GM12878 (cell line): ENCODE measurements around the gene RAB8A. TPM values are rescaled to one million over a fixed set of nuclear protein-coding genes. Genes with fewer than 3 reads are reported as not detected.

ENCODE experiments used
- CEBPB ChIP-seq, 2 experiments: fragments of 150-350 bp in 1 of 2; IDR thresholded peaks; 2 replicates each; pipeline ENCODE4 v1.6.1; 2012 to 2014; ENCODE audit warnings: low read depth in 2 of 2, low read length in 2 of 2, borderline replicate concordance in 1 of 2, inconsistent platforms in 1 of 2
- KLF5 ChIP-seq: fragments of 450-650 bp; IDR thresholded peaks from 2 replicates; pipeline ENCODE4 v1.6.1; 2014; ENCODE audit warnings: mild to moderate bottlenecking; ENCODE audit not compliant: partially characterized antibody
- NFIC ChIP-seq: IDR thresholded peaks from 2 replicates; pipeline ENCODE4 v1.6.1; 2012; ENCODE audit warnings: low read depth, mild to moderate bottlenecking, inconsistent platforms, low read length, moderate library complexity
- NFYB ChIP-seq: IDR thresholded peaks from 2 replicates; pipeline ENCODE4 v1.6.1; 2011; ENCODE audit warnings: low read depth, mild to moderate bottlenecking, low read length, improper control_type of control experiment, moderate library complexity; ENCODE audit not compliant: insufficient read depth
- RBBP5 ChIP-seq: fragments of 200-600 bp; sonication (generic); conservative IDR thresholded peaks from 2 replicates; pipeline ENCODE4 v1.6.1; 2016
- SIN3A ChIP-seq: IDR thresholded peaks from 2 replicates; pipeline ENCODE4 v1.6.1; 2012; ENCODE audit warnings: low read depth, low read length, improper control_type of control experiment
- SPI1 ChIP-seq: IDR thresholded peaks from 2 replicates; pipeline ENCODE4 v1.6.1; 2011; ENCODE audit warnings: low read depth, mild to moderate bottlenecking, low read length, moderate library complexity, borderline replicate concordance; ENCODE audit not compliant: insufficient read depth
- ZBTB4 ChIP-seq: fragments of 450-650 bp; formaldehyde crosslinking; IDR thresholded peaks from 2 replicates; pipeline ENCODE4 v1.4.0; 2022; ENCODE audit warnings: mild to moderate bottlenecking, moderate library complexity
- polyA plus RNA-seq, 11 experiments: library from polyadenylated mRNA; depleted of rRNA in 4 of 11; unstranded in 6 of 11; stranded (reverse) in 5 of 11; fragments of >200 nt; fragmentation: Nextera tagmentation in 4 of 11; fragmentation: Illumina TruSeq in 1 of 11; extraction: Ambion mirVana in 4 of 11; extraction: Trizol in 1 of 11; gene quantifications; 1 replicate in 1 of 11; 2 replicates in 10 of 11; pipeline versions ENCODE4 v1.2.1 to v1.2.3, GENCODE V29; 2011 to 2016; ENCODE audit warnings: inconsistent platforms in 2 of 11, missing spikeins in 2 of 11, low read depth in 1 of 11
- total RNA-seq, 4 experiments: library from RNA; depleted of rRNA in 3 of 4; stranded (reverse); fragments of >200 nt in 3 of 4; fragmentation: Illumina TruSeq in 1 of 4; extraction: Trizol in 1 of 4; gene quantifications; 2 replicates each; pipeline versions ENCODE4 v1.2.1 to v1.2.3, GENCODE V29; 2013 to 2021
- TF ChIP-seq, protein P1 (sequence below): IDR thresholded peaks from 2 replicates; pipeline ENCODE4 v1.6.1; 2012; ENCODE audit warnings: improper control_type of control experiment, low read depth, low read length; ENCODE audit not compliant: insufficient replicate concordance
- TF ChIP-seq, protein P2 (sequence below), 3 experiments: IDR thresholded peaks in 2 of 3; conservative IDR thresholded peaks in 1 of 3; 2 replicates each; pipeline ENCODE4 v1.5.1; 2011; ENCODE audit warnings: low read depth in 3 of 3, low read length in 3 of 3, mild to moderate bottlenecking in 3 of 3, control low read depth in 2 of 3, moderate library complexity in 2 of 3, inconsistent platforms in 1 of 3, mixed read lengths in 1 of 3; ENCODE audit not compliant: control insufficient read depth in 2 of 3, insufficient read depth in 1 of 3; ENCODE audit errors: extremely low read depth in 1 of 3

Gene RAB8A
- total and polyA plus RNA-seq, 10 of the 15 experiments (the other 5 are each of a cell fraction or from before 2014, with no cell fraction given) = 23.9 to 314 (median 185) TPM

DNA sequence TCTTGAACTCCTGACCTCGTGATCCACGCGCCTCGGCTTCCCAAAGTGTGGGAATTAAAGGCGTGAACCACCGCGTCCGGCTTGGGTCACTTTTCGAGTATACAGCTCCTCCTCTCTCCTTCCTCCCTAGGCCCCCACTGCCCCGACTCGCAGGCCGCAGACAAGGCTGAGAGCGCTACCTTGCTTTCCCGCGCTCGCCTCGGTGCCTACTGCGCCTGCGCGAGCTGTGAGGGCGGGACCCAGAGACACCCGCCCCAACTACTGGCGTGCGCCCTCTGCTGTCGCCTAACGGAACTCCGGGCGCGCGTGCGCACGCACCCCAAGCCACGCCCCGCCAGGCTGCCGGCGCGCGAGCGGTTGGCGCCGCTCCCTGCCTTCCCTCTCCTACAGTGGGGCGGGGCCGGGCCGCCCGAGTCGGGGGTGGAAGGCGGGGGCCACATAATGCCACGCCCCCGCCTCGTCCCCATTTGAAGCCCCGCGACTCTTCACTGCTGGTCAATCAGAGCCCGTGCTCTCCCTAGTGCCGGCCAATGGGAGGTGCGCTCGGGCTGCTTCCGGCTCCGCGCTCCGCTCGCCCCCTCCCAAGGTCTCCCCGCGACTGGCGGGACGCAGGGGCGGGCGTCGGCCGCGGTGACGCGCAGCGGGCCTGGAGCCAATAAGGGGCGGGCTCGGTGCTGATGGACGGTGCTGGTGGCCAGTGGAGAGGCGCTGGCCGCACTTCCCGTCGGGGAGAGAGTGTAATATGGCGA lies at the start of gene RAB8A (continued):
- TF ChIP-seq NFYB (peak; percentile 97), CEBPB (IDR thresholded peaks at IDR 0.05; ENCODE audit: borderline replicate concordance in 1 of 2, low read depth in 2 of 2, low read length in 2 of 2) (no peak), SPI1 (peak; percentile 74; the same call in 1 of the 2 replicates), RBBP5 (no peak), ZBTB4 (CRISPR knock-in tag) (no peak), KLF5 (peak; percentile 70), NFIC (no peak), SIN3A (0 out of 2 replicates have a peak, but pooled peaks have one; percentile 20)
- TF ChIP-seq, protein P1, sequence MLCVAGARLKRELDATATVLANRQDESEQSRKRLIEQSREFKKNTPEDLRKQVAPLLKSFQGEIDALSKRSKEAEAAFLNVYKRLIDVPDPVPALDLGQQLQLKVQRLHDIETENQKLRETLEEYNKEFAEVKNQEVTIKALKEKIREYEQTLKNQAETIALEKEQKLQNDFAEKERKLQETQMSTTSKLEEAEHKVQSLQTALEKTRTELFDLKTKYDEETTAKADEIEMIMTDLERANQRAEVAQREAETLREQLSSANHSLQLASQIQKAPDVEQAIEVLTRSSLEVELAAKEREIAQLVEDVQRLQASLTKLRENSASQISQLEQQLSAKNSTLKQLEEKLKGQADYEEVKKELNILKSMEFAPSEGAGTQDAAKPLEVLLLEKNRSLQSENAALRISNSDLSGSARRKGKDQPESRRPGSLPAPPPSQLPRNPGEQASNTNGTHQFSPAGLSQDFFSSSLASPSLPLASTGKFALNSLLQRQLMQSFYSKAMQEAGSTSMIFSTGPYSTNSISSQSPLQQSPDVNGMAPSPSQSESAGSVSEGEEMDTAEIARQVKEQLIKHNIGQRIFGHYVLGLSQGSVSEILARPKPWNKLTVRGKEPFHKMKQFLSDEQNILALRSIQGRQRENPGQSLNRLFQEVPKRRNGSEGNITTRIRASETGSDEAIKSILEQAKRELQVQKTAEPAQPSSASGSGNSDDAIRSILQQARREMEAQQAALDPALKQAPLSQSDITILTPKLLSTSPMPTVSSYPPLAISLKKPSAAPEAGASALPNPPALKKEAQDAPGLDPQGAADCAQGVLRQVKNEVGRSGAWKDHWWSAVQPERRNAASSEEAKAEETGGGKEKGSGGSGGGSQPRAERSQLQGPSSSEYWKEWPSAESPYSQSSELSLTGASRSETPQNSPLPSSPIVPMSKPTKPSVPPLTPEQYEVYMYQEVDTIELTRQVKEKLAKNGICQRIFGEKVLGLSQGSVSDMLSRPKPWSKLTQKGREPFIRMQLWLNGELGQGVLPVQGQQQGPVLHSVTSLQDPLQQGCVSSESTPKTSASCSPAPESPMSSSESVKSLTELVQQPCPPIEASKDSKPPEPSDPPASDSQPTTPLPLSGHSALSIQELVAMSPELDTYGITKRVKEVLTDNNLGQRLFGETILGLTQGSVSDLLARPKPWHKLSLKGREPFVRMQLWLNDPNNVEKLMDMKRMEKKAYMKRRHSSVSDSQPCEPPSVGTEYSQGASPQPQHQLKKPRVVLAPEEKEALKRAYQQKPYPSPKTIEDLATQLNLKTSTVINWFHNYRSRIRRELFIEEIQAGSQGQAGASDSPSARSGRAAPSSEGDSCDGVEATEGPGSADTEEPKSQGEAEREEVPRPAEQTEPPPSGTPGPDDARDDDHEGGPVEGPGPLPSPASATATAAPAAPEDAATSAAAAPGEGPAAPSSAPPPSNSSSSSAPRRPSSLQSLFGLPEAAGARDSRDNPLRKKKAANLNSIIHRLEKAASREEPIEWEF = no peak
- TF ChIP-seq, protein P2, sequence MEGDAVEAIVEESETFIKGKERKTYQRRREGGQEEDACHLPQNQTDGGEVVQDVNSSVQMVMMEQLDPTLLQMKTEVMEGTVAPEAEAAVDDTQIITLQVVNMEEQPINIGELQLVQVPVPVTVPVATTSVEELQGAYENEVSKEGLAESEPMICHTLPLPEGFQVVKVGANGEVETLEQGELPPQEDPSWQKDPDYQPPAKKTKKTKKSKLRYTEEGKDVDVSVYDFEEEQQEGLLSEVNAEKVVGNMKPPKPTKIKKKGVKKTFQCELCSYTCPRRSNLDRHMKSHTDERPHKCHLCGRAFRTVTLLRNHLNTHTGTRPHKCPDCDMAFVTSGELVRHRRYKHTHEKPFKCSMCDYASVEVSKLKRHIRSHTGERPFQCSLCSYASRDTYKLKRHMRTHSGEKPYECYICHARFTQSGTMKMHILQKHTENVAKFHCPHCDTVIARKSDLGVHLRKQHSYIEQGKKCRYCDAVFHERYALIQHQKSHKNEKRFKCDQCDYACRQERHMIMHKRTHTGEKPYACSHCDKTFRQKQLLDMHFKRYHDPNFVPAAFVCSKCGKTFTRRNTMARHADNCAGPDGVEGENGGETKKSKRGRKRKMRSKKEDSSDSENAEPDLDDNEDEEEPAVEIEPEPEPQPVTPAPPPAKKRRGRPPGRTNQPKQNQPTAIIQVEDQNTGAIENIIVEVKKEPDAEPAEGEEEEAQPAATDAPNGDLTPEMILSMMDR (IDR thresholded peaks at IDR 0.05 in 2 of 3, conservative IDR thresholded peaks at IDR 0.05 in 1 of 3; ENCODE audit: control insufficient read depth in 2 of 3, extremely low read depth in 1 of 3, insufficient read depth in 1 of 3, low read depth in 3 of 3, low read length in 3 of 3) = peak; percentile 87 to 95 (median 93)
